Stimulated activated CD4-positive, alpha-beta T cell treated with anti-CD3 and anti-CD28 coated beads, Interleukin-15, amount 100 ng/mL, for 1 hour (primary cell): Measurements from ENCODE around the gene TROAP.
A peak's percentile ranks its signal among the peaks of the same experiment; 100 is the strongest.
"Not testable (repeated sequence)": the region's sequence is repeated elsewhere in the genome, so short reads cannot be mapped to it uniquely, and the experiment has no call there.

Experiments used
- DNase-seq, 2 donors: peaks; one replicate each; pipeline ENCODE4 v3.0.0-alpha.2; 2020; ENCODE audit warnings: low read depth in 1 of 2, low spot score in 1 of 2

TROAP gene

DNA sequence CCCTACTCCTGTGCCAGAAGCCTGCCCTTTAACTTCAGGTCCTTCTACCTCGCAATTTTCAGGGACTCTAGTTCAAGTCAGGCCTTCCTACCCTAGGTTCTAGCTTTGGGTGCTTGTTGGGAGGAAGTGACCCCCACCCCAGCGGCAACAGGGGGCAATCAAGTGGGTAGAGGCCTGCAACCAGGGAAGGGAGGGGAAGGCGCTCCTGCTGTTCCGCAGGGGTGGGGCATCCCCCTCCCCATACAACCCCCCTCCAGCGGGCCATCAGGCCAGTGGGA lies 28.3 kb upstream of the TROAP start:
- DNase-seq: no peak

DNA sequence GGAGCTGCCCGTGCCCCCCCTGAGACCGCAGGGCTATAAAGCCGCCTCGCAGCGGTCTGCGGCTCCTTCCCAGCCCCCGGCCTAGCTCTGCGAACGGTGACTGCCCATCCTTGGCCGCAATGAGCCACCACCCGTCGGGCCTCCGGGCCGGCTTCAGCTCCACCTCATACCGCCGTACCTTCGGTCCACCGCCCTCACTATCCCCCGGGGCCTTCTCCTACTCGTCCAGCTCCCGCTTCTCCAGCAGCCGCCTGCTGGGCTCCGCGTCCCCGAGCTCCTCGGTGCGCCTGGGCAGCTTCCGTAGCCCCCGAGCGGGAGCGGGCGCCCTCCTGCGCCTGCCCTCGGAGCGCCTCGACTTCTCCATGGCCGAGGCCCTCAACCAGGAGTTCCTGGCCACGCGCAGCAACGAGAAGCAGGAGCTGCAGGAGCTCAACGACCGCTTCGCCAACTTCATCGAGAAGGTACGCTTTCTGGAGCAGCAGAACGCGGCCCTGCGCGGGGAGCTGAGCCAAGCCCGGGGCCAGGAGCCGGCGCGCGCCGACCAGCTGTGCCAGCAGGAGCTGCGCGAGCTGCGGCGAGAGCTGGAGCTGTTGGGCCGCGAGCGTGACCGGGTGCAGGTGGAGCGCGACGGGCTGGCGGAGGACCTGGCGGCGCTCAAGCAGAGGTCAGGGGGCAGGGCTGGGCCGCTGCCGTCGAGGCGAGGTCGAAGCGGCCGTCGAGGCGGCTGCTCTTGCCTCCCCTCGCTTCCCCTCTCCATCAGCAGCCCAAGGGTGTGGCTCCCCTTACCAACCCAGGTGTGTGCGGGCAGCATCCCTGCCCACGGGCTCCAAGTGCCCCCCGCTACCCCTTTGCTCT lies 27.7 kb upstream of the TROAP start, which contains the start of gene PRPH:
PRPH (plus strand) TSS at position 66 of the 855 bp plus-strand sequence; CDS start at position 120, 54 bp downstream.
- no peak for DNase-seq

DNA sequence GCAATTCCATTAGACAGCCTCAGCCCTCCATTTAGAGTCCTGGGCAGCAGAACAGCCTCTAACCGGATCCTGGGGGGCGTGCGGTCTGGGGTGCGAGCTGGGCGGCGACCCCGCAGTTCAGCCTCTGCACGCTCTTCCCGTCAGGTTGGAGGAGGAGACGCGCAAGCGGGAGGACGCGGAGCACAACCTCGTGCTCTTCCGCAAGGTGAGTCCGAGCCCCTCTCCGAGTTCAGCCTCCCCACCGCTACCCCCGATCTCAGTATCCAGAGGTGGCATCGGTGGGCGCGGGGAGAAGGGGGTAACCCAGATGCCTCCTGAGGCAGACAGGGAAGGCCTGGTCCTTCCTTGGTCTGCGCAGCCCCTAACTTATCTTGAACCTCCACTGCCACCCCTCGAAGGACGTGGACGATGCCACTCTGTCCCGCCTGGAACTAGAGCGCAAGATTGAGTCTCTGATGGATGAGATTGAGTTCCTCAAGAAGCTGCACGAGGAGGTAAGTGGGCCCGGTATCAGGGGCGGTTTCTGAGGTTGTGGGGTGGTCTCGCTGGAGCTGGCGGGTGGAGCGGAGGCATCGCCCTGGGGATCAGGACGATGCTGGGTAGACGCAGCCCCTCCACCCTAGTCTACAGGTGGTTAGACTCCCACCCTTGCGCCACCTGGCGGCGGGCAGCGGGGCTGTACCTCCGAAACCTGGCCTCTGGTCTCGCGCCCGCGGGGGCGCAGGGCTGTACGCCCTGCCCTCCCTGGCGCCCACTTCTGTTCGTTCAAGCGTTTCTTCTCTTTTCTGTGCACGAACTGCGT lies 26.8 kb upstream of the TROAP start:
- peak; percentile 24 to 60 for DNase-seq

DNA sequence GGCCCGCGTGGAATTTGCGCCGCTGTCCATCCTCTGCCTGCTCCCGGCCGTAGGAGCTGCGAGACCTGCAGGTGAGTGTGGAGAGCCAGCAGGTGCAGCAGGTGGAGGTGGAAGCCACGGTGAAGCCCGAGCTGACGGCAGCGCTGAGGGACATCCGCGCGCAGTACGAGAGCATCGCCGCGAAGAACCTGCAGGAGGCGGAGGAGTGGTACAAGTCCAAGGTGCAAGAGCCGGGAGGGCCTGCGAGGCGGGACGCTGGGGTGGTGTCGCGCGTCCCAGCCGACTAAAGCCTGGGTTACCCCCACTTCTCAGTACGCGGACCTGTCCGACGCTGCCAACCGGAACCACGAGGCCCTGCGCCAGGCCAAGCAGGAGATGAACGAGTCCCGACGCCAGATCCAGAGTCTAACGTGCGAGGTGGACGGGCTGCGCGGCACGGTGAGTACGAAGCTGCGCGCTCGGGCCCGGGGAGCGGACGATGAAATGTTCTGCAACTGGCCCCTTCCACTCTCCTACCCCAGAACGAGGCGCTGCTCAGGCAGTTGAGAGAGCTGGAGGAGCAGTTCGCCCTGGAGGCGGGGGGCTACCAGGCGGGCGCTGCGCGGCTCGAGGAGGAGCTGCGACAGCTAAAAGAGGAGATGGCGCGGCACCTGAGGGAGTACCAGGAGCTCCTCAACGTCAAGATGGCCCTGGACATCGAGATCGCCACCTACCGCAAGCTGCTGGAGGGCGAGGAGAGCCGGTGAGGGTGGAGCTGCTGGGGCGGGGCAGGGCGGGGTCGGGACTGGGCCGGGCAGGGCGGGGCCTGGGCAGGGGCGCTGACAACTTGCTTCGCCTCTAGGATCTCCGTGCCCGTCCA lies 26.0 kb upstream of the TROAP start:
- DNase-seq: no peak

DNA sequence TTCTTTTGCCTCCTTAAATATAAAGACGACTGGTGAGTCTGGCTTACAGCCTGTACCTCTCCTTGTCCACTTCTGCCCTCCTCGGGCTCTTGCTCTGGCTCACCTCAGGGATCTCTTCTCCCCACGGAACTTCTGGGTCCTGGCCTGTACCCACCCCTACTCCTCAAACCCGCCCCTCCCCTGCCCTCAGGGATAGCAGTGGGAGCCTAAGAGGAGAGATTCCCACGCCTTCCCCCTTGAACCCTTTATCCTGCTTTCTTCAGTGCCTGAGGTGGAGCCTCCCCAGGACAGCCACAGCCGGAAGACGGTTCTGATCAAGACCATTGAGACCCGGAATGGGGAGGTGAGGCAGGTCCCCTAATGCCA lies 25.4 kb upstream of the TROAP start:
- no peak for DNase-seq

DNA sequence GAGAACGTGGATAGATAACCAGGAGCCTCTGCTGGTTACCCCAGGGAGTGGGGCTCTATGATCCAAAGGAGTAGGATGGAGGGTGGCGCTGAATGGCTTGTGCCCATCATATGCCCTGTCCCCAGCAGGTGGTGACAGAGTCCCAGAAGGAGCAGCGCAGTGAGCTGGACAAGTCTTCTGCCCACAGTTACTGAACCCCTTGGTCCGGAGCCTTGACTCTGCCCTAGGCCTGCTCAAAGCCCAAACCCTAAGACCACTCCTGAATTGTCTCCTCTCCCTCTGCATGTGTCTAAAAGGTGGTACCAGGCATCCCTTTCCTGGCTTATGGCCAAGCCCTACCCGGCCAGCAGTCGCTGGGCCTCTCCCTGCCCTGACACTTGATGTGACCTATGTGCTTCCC lies 24.9 kb upstream of the TROAP start:
- no peak for DNase-seq

DNA sequence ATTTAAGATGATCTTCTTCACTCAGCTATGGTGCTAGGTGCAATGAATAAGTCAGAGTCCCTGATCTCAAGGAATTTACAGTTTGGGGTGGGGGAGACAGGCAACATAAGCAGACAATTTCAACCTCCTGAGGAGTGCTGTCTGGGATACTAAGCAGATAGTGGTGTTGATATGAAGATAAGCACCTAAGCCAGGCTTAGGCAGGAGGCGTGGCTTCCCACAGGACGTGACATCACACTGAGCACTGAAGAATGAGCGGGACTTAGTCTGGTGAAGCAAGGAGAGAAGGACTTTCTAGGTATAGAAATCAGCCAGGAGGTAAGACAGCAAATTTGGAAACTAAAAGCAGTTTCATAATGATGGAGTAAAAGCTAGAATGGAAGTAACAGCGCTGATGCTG lies 21.3 kb upstream of the TROAP start:
- DNase-seq: no peak

DNA sequence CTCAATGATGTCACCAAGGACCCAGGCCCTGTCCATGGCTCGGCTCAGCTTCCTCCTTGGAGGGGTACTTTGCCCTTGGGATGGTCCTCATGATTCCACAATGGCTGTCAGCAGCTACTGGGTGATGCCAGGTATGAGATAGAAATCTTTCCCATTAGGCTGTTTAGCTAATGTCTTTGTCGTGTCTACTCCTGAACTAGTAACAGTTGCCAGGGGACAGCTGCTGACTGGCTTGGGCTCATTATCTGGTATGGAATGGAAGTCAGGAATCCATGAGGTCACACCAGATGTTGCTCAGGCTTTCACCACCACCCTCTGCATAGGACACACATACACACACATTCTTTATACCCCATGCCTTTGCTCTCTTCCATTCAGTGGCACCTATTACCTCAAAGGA lies 18.9 kb upstream of the TROAP start:
- no peak for DNase-seq

DNA sequence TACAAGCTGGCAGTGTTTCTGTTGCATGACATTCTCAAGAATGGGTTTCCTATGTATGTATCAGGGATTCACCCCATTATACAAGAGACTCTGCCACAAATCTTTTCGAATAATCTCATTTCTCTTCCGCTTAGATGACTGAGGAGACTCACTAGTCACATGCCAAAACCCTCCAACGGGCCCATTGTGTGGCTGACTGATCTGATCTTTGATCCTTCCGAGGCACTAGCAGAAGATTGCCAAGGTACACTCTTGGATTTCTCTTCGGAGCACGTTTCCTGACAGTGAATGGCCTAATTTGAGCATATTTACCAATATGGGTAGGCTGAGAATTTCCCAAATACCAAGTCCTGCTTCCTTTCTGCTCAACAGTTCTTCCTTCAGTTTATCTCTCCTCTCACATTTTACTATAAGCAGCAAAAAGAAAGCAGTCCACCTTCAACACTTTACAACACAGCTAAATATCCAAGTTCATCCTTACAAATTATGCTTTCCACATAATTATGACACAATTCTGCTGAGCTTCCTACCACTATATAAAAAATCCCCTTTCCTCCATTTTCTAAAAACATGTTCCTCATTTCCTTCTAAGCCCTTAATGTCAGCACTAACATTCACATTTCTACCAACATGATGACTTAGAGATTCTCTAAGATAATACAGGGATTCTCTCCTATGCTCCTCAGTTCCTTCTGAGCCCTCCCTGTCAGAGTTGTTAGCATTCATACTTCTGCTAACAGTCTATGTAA lies 17.1 kb upstream of the TROAP start:
- no peak for DNase-seq

DNA sequence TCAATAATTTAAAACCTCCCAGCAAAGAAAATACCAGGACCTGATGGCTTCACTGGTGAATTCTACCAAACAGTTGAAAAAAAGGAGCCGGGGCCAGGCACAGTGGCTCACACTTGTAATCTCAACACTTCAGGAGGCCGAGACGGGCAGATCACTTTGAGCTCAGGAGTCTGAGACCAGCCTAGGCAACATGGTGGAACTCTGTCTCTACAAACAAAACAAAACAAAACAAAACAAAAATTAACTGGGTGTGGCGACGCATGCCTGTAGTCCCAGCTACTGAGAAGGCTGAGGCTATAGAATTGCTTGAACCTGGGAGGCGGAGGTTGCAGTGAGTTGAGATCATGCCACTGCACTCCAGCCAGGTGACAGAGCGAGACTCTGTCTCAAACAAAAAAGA lies 13.7 kb upstream of the TROAP start:
- DNase-seq: no peak

DNA sequence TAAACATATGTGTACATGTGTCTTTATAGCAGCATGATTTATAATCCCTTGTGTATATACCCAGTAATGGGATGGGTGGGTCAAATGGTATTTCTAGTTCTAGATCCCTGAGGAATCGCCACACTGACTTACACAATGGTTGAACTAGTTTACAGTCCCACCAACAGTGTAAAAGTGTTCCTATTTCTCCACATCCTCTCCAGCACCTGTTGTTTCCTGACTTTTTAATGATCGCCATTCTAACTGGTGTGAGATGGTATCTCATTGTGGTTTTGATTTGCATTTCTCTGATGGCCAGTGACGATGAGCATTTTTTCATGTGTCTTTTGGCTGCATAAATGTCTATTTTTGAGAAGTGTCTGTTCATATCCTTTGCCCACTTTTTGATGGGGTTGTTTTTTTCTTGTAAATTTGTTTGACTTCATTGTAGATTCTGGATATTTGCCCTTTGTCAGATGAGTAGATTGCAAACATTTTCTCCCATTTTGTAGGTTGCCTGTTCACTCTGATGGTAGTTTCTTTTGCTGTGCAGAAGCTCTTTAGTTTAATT lies 12.5 kb upstream of the TROAP start:
- not testable (repeated sequence) for DNase-seq

DNA sequence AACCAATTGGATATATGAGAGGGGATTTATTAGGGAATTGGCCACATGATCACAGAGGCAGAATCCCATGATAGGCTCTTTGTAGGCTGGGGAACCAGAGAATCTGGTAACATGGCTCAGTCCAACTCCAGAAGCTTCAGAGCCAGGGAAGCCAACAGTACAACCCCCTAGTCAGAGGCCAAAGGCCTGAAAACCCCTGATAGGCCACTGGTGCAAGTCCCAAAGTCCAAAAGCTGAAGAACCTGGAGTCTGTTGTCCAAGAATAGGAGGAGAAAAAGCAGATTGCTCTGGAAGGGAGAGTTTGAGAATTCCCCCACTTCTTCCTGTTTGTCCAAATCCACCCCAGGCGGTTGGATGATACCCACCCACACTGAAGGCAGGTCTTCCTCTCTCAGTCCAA lies 8.2 kb upstream of the TROAP start:
- no peak for DNase-seq

DNA sequence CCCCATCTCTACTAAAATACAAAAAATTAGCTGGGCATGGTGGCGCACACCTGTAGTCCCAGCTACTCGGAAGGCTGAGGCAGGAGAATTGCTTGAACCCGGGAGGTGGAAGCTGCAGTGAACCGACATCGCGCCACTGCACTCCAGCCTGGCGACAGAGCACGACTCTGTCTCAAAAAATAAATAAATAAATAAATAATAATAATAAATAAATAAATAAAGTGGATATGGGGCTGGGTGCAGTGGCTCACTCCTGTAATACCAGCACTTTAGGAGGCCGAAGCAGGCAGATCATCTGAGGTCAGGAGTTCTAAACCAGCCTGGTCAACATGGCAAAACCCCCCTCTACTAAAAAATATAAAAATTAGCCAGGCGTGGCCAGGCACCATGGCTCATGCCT lies 5.9 kb upstream of the TROAP start:
- DNase-seq: not testable (repeated sequence)

DNA sequence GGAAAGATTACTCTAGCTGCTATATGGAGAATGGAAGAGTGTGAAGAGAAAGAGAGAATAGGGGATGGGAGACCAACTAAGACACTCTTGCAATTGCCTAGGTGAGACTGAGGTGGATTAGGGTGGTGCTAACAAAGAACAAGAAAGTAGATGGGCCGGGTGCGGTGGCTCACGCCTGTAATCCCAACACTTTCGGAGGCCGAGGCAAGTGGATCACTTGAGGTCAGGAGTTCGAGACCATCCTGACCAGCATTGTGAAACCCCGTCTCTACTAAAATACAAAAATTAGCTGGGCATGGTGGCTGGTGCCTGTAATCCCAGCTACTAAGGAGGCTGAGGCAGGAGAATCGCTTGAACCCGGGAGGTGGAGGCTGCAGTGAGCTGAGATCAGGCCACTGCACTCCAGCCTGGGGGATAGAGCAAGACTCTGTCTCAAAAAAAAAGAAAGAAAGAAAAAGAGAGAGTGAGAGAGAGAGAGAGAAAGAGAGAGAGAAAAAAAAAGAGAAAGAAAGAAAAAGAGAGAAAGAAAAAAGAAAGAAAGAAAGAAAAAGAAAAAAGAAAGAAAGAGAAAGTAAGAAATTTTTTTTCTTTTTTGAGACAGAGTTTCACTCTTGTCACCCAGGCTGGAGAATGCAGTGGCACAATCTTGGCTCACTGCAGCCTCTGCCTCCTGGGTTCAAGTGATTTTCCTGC lies 2.5 kb upstream of the TROAP start:
- not testable (repeated sequence) for DNase-seq

DNA sequence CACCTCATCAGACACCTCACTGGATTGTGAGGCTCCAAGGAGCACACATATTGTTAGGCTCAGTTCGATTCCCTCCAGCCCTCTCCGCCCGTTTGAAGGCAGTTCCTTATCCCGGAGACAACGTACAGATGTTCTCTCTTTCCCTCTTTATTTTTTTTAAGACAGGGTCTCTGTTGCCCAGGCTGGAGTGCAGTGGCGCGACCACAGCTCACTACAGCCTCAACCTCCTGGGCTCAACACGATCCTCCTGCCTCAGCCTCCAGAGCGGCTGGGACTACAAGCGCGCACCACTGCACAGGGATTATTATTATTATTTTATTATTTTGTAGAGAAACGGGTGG lies 718 bp upstream of the TROAP start:
- no peak for DNase-seq

DNA sequence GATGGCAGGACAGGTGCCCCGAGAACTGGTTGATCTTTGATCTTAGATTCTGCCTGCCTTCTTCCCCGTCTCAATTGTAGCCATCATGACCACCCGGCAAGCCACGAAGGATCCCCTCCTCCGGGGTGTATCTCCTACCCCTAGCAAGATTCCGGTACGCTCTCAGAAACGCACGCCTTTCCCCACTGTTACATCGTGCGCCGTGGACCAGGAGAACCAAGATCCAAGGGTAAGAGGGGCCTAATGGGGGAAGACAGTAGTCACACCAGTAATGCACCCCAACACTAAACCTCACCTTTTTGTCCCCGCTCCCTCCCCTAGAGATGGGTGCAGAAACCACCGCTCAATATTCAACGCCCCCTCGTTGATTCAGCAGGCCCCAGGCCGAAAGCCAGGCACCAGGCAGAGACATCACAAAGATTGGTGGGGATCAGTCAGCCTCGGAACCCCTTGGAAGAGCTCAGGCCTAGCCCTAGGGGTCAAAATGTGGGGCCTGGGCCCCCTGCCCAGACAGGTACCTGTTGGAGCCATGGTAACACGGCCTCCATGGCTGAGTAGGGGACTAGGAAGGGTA lies 556 bp downstream of the TROAP start:
- DNase-seq: no peak

DNA sequence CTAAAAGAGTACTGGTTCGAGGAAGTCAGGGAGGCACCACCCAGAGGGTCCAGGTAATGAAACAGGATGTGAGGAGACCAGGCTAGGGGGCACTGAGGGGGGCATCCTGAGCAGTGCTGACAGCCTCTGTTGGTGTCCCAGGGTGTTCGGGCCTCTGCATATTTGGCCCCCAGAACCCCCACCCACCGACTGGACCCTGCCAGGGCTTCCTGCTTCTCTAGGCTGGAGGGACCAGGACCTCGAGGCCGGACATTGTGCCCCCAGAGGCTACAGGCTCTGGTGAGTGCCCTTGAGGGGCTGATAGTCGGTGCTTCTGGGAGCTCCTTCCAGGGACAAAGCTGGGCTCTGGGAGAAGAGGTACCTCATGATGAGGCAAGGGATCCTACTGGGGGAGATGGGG lies 2.6 kb downstream of the TROAP start:
- DNase-seq: no peak

DNA sequence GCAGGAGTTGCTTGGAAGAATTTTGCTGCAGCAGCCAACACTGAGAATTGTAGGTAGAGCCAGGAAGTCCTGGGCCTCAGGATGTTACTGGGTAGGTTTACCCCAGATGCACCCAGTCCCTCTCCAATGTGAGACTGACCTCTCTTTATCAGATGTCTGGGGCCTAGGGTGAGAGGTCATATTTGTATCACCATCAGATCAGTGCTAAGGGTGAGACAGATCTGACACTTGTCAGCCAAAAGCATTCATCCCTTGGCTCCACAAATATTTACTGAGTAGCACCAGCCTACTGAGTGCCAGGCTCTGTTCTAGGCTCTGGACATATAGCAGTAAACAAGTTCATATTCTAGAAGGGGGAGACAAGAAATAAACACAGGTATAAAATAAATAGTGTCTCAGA lies 4.3 kb downstream of the TROAP start:
- no peak for DNase-seq

DNA sequence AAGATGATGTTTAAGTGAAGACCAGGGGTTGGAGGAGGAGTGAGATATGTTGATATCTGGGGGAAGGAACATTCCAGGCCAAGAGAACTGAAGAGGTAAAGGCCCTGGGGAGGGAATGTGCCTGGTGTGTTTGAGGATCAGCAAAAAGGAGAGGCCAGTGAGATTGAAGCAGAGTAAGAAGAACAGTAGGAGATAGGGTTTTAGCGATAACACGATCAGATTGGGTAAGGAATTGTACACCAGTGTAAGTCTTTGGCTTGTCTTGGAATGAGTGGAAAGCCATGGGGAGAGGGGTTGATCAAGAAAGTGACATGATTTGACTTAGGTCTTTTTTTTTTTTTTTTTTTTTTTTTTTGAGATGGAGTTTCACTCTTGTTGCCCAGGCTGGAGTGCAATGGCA lies 4.8 kb downstream of the TROAP start:
- DNase-seq: no peak

DNA sequence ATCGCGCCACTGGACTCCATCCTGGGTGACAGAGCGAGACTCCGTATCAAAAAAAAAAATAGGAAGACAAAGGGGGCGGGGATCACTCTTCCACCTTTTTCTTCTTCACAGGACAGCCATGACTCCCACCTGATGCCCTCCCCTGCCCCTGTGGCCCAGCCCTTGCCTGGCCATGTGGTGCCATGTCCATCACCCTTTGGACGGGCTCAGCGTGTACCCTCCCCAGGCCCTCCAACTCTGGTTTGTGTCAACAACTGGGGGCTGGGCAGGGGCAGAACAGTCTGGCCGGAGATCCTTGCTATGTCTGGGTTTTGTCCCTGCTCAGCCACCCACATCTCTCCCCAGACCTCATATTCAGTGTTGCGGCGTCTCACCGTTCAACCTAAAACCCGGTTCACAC lies 5.8 kb downstream of the TROAP start:
- no peak for DNase-seq
